ENCODE results near the gene EPAS1. TPM values are rescaled to one million over a fixed set of nuclear protein-coding genes. Genes with fewer than 3 reads are reported as not detected.

EPAS1 gene
- total RNA-seq, 1 experiment from 2014 or later: 8.5 TPM

DNA sequence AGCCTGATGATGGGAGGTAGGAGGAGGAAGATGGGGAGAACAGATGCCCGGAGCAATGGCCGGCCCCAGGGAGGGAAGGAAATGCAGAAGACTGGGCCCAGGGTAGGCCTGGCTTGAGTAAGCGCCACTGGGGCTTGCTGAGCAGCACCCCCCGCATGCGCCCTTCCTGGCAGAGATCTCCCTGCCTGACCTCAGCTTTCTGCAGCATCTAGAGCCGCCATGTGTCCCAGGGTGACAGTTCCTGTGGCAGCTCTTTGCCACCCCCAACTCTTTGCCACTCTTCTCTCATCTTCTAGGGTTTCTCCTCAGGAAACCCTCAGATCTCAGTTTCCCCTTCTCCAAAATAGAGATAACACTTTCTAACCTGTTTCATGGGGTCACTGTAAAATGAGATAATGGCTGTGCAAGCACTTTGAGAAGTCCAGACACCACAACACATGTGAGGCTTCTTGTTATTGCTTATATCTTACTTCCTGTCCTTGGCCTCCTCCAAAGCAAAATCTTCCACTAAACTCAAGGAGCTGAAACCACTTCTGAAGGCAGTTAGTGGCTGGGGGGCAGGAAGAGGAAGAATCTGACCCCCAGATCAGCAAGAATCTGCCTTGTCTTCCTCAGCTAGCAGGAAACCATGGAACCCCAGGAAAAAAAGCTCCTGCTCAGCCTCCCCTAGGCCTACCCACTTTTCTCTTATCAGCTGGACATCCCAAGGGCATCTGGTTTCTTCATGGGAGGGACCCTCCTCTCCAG is 64.9 kb downstream of the EPAS1 start:
- no peaks in the 10 kb centered on the region for H3K4me1 Mint-ChIP-seq
- TF ChIP-seq, protein P1, sequence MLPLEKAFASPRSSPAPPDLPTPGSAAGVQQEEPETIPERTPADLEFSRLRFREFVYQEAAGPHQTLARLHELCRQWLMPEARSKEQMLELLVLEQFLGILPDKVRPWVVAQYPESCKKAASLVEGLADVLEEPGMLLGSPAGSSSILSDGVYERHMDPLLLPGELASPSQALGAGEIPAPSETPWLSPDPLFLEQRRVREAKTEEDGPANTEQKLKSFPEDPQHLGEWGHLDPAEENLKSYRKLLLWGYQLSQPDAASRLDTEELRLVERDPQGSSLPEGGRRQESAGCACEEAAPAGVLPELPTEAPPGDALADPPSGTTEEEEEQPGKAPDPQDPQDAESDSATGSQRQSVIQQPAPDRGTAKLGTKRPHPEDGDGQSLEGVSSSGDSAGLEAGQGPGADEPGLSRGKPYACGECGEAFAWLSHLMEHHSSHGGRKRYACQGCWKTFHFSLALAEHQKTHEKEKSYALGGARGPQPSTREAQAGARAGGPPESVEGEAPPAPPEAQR (CRISPR knock-in tag; IDR thresholded peaks at IDR 0.05): no peak
- TF ChIP-seq RELA (CRISPR knock-in tag; IDR thresholded peaks at IDR 0.05; ENCODE audit: borderline replicate concordance) (no peak), JAZF1 (CRISPR knock-in tag; IDR thresholded peaks at IDR 0.05) (no peak), SMAD4 (CRISPR knock-in tag; IDR thresholded peaks at IDR 0.05) (no peak), JUN (CRISPR knock-in tag; IDR thresholded peaks at IDR 0.05) (no peak)
- H3K4me3 Mint-ChIP-seq: no peak overlapping the region
- peaks cover 3% of the 10 kb centered on the region; the same call in 1 of the 2 replicates for H3K36me3 Mint-ChIP-seq
- H3K27me3 Mint-ChIP-seq (ENCODE audit: low read depth): no peaks in the 10 kb centered on the region
- ChIA-PET CTCF (interaction anchor here (1.1 kb wide), 1 partner anchor 299 kb away, joined by 5 read pairs; no protein-coding TSS in a partner anchor), POLR2A (interaction anchor here (0.7 kb wide), 1 partner anchor 356 kb away, joined by 3 read pairs; no protein-coding TSS in a partner anchor)
- H3K9me3 Mint-ChIP-seq: peaks cover 7% of the 10 kb centered on the region
- no peak for DNase-seq (ENCODE audit: low spot score)
- H3K27ac Mint-ChIP-seq: no peak overlapping the region
- ATAC-seq: no peak

DNA sequence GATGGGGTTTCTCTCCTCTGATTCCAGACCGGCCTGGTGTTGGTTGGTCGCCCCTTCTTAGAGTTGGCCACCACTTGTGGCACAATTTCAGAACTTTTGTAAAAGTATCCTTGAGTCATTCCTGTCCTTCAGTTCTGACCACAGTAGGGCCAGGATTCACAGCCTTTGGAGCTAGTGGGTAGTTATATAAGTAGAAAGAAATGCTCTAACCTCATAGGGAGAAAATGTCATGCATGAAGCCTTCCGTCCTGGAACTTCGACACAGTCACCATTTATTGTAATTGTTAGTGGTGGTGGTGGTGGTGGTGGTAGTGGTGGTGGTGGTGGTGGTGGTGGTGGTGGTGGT is 65.4 kb downstream of the EPAS1 start:
- no peak for DNase-seq (ENCODE audit: low spot score)
- CTCF ChIA-PET: interaction anchor here (0.7 to 1.1 kb wide), 2 partner anchors 29 to 304 kb away, joined by 3 to 4 read pairs; no protein-coding TSS in a partner anchor
- TF ChIP-seq JAZF1 (CRISPR knock-in tag; IDR thresholded peaks at IDR 0.05) (no peak), FOXK1 (CRISPR knock-in tag; IDR thresholded peaks at IDR 0.05) (no peak), RORB (CRISPR knock-in tag; IDR thresholded peaks at IDR 0.05) (no peak)
- TF ChIP-seq, protein P2, sequence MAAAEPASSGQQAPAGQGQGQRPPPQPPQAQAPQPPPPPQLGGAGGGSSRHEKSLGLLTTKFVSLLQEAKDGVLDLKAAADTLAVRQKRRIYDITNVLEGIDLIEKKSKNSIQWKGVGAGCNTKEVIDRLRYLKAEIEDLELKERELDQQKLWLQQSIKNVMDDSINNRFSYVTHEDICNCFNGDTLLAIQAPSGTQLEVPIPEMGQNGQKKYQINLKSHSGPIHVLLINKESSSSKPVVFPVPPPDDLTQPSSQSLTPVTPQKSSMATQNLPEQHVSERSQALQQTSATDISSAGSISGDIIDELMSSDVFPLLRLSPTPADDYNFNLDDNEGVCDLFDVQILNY (CRISPR knock-in tag; IDR thresholded peaks at IDR 0.05): no peak
- TF ChIP-seq, protein P3, sequence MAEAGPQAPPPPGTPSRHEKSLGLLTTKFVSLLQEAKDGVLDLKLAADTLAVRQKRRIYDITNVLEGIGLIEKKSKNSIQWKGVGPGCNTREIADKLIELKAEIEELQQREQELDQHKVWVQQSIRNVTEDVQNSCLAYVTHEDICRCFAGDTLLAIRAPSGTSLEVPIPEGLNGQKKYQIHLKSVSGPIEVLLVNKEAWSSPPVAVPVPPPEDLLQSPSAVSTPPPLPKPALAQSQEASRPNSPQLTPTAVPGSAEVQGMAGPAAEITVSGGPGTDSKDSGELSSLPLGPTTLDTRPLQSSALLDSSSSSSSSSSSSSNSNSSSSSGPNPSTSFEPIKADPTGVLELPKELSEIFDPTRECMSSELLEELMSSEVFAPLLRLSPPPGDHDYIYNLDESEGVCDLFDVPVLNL (CRISPR knock-in tag; IDR thresholded peaks at IDR 0.05; ENCODE audit: borderline replicate concordance, low read depth): no peak
- TF ChIP-seq, protein P4, sequence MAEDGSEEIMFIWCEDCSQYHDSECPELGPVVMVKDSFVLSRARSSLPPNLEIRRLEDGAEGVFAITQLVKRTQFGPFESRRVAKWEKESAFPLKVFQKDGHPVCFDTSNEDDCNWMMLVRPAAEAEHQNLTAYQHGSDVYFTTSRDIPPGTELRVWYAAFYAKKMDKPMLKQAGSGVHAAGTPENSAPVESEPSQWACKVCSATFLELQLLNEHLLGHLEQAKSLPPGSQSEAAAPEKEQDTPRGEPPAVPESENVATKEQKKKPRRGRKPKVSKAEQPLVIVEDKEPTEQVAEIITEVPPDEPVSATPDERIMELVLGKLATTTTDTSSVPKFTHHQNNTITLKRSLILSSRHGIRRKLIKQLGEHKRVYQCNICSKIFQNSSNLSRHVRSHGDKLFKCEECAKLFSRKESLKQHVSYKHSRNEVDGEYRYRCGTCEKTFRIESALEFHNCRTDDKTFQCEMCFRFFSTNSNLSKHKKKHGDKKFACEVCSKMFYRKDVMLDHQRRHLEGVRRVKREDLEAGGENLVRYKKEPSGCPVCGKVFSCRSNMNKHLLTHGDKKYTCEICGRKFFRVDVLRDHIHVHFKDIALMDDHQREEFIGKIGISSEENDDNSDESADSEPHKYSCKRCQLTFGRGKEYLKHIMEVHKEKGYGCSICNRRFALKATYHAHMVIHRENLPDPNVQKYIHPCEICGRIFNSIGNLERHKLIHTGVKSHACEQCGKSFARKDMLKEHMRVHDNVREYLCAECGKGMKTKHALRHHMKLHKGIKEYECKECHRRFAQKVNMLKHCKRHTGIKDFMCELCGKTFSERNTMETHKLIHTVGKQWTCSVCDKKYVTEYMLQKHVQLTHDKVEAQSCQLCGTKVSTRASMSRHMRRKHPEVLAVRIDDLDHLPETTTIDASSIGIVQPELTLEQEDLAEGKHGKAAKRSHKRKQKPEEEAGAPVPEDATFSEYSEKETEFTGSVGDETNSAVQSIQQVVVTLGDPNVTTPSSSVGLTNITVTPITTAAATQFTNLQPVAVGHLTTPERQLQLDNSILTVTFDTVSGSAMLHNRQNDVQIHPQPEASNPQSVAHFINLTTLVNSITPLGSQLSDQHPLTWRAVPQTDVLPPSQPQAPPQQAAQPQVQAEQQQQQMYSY (CRISPR knock-in tag; IDR thresholded peaks at IDR 0.05): no peak
- TF ChIP-seq, protein P5, sequence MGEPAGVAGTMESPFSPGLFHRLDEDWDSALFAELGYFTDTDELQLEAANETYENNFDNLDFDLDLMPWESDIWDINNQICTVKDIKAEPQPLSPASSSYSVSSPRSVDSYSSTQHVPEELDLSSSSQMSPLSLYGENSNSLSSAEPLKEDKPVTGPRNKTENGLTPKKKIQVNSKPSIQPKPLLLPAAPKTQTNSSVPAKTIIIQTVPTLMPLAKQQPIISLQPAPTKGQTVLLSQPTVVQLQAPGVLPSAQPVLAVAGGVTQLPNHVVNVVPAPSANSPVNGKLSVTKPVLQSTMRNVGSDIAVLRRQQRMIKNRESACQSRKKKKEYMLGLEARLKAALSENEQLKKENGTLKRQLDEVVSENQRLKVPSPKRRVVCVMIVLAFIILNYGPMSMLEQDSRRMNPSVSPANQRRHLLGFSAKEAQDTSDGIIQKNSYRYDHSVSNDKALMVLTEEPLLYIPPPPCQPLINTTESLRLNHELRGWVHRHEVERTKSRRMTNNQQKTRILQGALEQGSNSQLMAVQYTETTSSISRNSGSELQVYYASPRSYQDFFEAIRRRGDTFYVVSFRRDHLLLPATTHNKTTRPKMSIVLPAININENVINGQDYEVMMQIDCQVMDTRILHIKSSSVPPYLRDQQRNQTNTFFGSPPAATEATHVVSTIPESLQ (CRISPR knock-in tag; IDR thresholded peaks at IDR 0.05): no peak
- TF ChIP-seq, protein P6, sequence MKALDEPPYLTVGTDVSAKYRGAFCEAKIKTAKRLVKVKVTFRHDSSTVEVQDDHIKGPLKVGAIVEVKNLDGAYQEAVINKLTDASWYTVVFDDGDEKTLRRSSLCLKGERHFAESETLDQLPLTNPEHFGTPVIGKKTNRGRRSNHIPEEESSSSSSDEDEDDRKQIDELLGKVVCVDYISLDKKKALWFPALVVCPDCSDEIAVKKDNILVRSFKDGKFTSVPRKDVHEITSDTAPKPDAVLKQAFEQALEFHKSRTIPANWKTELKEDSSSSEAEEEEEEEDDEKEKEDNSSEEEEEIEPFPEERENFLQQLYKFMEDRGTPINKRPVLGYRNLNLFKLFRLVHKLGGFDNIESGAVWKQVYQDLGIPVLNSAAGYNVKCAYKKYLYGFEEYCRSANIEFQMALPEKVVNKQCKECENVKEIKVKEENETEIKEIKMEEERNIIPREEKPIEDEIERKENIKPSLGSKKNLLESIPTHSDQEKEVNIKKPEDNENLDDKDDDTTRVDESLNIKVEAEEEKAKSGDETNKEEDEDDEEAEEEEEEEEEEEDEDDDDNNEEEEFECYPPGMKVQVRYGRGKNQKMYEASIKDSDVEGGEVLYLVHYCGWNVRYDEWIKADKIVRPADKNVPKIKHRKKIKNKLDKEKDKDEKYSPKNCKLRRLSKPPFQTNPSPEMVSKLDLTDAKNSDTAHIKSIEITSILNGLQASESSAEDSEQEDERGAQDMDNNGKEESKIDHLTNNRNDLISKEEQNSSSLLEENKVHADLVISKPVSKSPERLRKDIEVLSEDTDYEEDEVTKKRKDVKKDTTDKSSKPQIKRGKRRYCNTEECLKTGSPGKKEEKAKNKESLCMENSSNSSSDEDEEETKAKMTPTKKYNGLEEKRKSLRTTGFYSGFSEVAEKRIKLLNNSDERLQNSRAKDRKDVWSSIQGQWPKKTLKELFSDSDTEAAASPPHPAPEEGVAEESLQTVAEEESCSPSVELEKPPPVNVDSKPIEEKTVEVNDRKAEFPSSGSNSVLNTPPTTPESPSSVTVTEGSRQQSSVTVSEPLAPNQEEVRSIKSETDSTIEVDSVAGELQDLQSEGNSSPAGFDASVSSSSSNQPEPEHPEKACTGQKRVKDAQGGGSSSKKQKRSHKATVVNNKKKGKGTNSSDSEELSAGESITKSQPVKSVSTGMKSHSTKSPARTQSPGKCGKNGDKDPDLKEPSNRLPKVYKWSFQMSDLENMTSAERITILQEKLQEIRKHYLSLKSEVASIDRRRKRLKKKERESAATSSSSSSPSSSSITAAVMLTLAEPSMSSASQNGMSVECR (CRISPR knock-in tag; IDR thresholded peaks at IDR 0.05; ENCODE audit: borderline replicate concordance): no peak
- peaks cover 3% of the 10 kb centered on the region; the same call in 1 of the 2 replicates for H3K36me3 Mint-ChIP-seq
- POLR2A ChIA-PET: no interaction called here
- H3K4me3 Mint-ChIP-seq: no peak overlapping the region
- H3K27ac Mint-ChIP-seq: no peak overlapping the region
- H3K4me1 Mint-ChIP-seq: no peaks in the 10 kb centered on the region
- peaks cover 7% of the 10 kb centered on the region for H3K9me3 Mint-ChIP-seq
- ATAC-seq: no peak
- no peaks in the 10 kb centered on the region for H3K27me3 Mint-ChIP-seq (ENCODE audit: low read depth)

Measured in WTC11 (cell line).